DMS 273 (cell line): Measurements from ENCODE around the gene CXXC1.
"Not testable (repeated sequence)": the region's sequence is repeated elsewhere in the genome, so short reads cannot be mapped to it uniquely, and the experiment has no call there.

ENCODE experiments used
- DNase-seq: peaks from one replicate; lab custom pipeline; 2025; ENCODE audit not compliant: unreplicated experiment; lab: John Stamatoyannopoulos, UW

The CXXC1 gene

GRCh38 chr18:50287441-50288347, at the start of gene CXXC1:
CXXC1 (minus strand) TSS chr18:50287692; CDS start chr18:50287589, 103 bp downstream.
- DNase-seq = peak; percentile 99

DNA sequence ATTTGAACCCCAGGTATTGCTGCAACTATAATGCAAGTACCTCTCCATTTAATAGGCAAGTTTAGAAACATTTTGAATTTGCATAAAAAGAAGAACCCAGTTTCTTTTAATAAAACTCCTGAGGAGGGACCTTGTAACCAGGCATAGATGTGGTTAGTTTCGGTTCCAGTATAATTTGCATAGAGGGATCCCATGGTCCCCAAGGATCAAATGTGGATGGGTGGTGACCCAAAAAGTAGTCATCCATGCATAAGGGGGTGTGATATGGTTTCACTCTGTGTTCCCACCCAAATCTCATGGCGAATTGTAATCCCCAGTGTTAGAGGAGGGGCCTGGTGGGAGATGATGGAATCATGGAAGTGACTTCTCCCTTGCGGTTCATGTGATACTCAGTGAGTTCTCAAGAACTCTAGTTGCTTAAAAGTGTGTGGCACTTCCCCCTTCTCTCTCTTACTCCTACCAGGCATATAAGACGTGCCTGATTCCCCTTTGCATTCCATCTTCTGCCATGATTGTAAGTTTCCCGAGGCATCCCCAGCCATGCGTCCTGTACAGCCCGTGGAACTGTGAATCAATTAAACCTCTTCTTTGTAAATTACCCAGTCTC, 47.2 kb upstream of the CXXC1 start:
- no peak for DNase-seq

- DNase-seq = no peak
These were observed 44.2 kb upstream of the CXXC1 start for GRCh38 chr18:50331691-50332090.

DNA sequence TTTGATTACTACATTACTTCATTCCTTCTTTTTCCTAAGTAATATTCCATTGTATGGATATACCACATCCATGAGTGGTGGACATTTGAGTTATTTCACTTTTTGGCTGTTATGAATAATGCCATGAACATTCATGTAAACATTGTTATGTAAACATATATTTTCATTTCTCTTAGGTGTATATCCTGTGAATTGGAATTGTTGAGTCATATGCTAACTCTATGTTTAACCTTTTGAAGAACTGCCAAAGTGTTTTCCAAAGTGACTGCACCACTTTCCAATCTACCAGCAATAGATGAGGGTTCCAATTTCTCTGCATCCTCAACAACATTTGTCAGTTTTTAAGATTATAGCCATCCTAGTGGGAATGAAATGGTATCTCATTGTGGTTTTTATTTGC, 42.7 kb upstream of the CXXC1 start:
- DNase-seq = no peak

- no peak for DNase-seq
These were observed 40.5 kb upstream of the CXXC1 start for GRCh38 chr18:50327983-50328382.

GRCh38 chr18:50320719-50321118, 33.2 kb upstream of the CXXC1 start:
- DNase-seq = no peak

- DNase-seq = no peak
These were observed 27.8 kb upstream of the CXXC1 start for GRCh38 chr18:50315100-50315871.

GRCh38 chr18:50313873-50314460, 26.5 kb upstream of the CXXC1 start:
- DNase-seq = no peak

GRCh38 chr18:50313031-50313607, 25.6 kb upstream of the CXXC1 start:
- no peak for DNase-seq

- DNase-seq = no peak
These were observed 25.0 kb upstream of the CXXC1 start for GRCh38 chr18:50312296-50313030.

DNA sequence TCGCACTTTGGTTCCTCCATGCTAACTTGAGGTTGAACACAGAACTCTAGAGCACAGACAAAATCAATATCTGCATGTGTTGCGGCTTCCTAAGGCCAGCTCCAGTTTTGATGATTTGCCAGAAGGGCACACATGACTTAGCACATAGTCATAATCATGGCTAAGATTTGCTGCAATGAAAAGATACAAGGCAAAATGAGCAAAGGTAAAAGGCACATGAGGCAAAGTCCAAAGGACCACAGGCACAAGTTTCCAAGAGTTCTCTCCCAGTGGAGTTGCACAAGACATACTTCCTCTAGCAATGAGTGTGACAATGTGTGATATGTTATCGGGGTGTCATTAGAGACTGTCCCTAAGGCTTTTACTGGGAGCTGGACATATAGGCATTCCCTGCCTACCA, 24.2 kb upstream of the CXXC1 start:
- no peak for DNase-seq

- no peak for DNase-seq
These were observed 22.6 kb upstream of the CXXC1 start for GRCh38 chr18:50310080-50310479.

- not testable (repeated sequence) for DNase-seq
These were observed 21.4 kb upstream of the CXXC1 start for GRCh38 chr18:50308851-50309250.

GRCh38 chr18:50307738-50308470, 20.4 kb upstream of the CXXC1 start:
- DNase-seq = peak; percentile 96

GRCh38 chr18:50307400-50307737, 19.9 kb upstream of the CXXC1 start:
- no peak for DNase-seq

- DNase-seq = no peak
These were observed 19.5 kb upstream of the CXXC1 start for GRCh38 chr18:50306944-50307343.

- DNase-seq = no peak
These were observed 13.6 kb upstream of the CXXC1 start for GRCh38 chr18:50301074-50301473.

- no peak for DNase-seq
These were observed 12.3 kb upstream of the CXXC1 start for GRCh38 chr18:50299626-50300388.
